Osteoblast (primary cell): Measurements from ENCODE around the gene ABHD1. TPM values are rescaled to one million over a fixed set of nuclear protein-coding genes. Genes with fewer than 3 reads are reported as not detected.

Source experiments
- DNase-seq: peaks from one replicate; pipeline ENCODE4 v3.0.0; 2011; ENCODE audit warnings: low spot score, mixed read lengths; ENCODE audit not compliant: insufficient read length; ENCODE audit errors: missing footprints
- H2AFZ ChIP-seq: 2 replicates; pipeline ENCODE4 v1.6.0; 2011; ENCODE audit warnings: mild to moderate bottlenecking, low read length
- H3K27ac ChIP-seq: 2 replicates; pipeline ENCODE4 v1.5.1; 2011; ENCODE audit warnings: mild to moderate bottlenecking, low read depth, low read length, moderate library complexity
- H3K27me3 ChIP-seq: 2 replicates; pipeline ENCODE4 v1.6.0; 2012; ENCODE audit warnings: mild to moderate bottlenecking, control low read depth, inconsistent platforms, low read length, moderate library complexity; ENCODE audit not compliant: insufficient read depth
- H3K36me3 ChIP-seq: 2 replicates; pipeline ENCODE4 v1.5.1; 2011; ENCODE audit warnings: mild to moderate bottlenecking, low read length, control low read depth, moderate library complexity; ENCODE audit not compliant: insufficient read depth
- H3K4me1 ChIP-seq: 2 replicates; pipeline ENCODE4 v1.5.1; 2011; ENCODE audit warnings: mild to moderate bottlenecking, low read length, control low read depth, moderate library complexity; ENCODE audit not compliant: insufficient read depth
- H3K4me2 ChIP-seq: 2 replicates; pipeline ENCODE4 v1.6.0; 2011; ENCODE audit warnings: mild to moderate bottlenecking, low read length; ENCODE audit not compliant: insufficient read depth
- H3K4me3 ChIP-seq: fragments of 200-600 bp; sonication (generic); 3 replicates; pipeline ENCODE4 v1.5.1; 2012; ENCODE audit warnings: mild to moderate bottlenecking, low read length, inconsistent platforms; ENCODE audit not compliant: insufficient read depth
- H3K79me2 ChIP-seq: 2 replicates; pipeline ENCODE4 v1.6.0; 2012; ENCODE audit warnings: mild to moderate bottlenecking, low read length, control low read depth, inconsistent platforms; ENCODE audit not compliant: insufficient read depth
- H3K9me3 ChIP-seq: 2 replicates; pipeline ENCODE4 v1.5.1; 2011; ENCODE audit warnings: low read depth, low read length, control low read depth
- H4K20me1 ChIP-seq: 2 replicates; pipeline ENCODE4 v1.6.0; 2012; ENCODE audit warnings: mild to moderate bottlenecking, low read length, control low read depth; ENCODE audit not compliant: insufficient read depth
- CTCF ChIP-seq: IDR thresholded peaks from 2 replicates; pipeline ENCODE4 v1.5.1; 2011; ENCODE audit warnings: mild to moderate bottlenecking, low read depth, low read length, moderate library complexity; ENCODE audit errors: extremely low read depth
- total RNA-seq: library from RNA; depleted of rRNA; stranded (reverse); fragments of >200 nt; gene quantifications from 2 replicates; pipeline ENCODE4 v1.2.3, GENCODE V29; 2012

ABHD1 gene
- total RNA-seq, 1 donor, result under 0.01 TPM

GRCh38 chr2:27083410-27084296 lies 40.0 kb upstream of the ABHD1 start:
- H3K27me3 ChIP-seq, result no peaks in the 10 kb centered on the region

GRCh38 chr2:27084297-27085061 lies 39.1 kb upstream of the ABHD1 start:
- no peaks in the 10 kb centered on the region for H3K27me3 ChIP-seq
- H2AFZ ChIP-seq, result no peak overlapping the region
- no peak overlapping the region for H3K4me2 ChIP-seq
- H3K4me3 ChIP-seq, result no peak overlapping the region
- peaks cover 25% of the 10 kb centered on the region for H3K4me1 ChIP-seq
- H3K79me2 ChIP-seq, result peaks cover 26% of the 10 kb centered on the region
- peak; percentile 80 for DNase-seq
- H3K27ac ChIP-seq, result no peak overlapping the region
- peaks cover 27% of the 10 kb centered on the region for H3K36me3 ChIP-seq
- H4K20me1 ChIP-seq, result peaks cover 33% of the 10 kb centered on the region
- no peaks in the 10 kb centered on the region for H3K9me3 ChIP-seq
- TF ChIP-seq CTCF, result no peak

More at GRCh38 chr2:27083410-27084296, 40.0 kb upstream of the ABHD1 start:
- Histone ChIP-seq H3K4me2 (no peak overlapping the region), H3K79me2 (peaks cover 34% of the 10 kb centered on the region), H3K4me1 (peaks cover 27% of the 10 kb centered on the region), H2AFZ (no peak overlapping the region), H3K4me3 (no peak overlapping the region), H4K20me1 (peaks cover 33% of the 10 kb centered on the region), H3K27ac (no peak overlapping the region), H3K9me3 (no peaks in the 10 kb centered on the region), H3K36me3 (peaks cover 27% of the 10 kb centered on the region)
- no peak for TF ChIP-seq CTCF
- DNase-seq, result peak; percentile 77

- Histone ChIP-seq H3K4me2 (peak overlapping the region; percentile 79), H3K9me3 (no peaks in the 10 kb centered on the region), H3K4me1 (peaks cover 19% of the 10 kb centered on the region), H2AFZ (no peak overlapping the region), H4K20me1 (peaks cover 29% of the 10 kb centered on the region), H3K27me3 (no peaks in the 10 kb centered on the region), H3K79me2 (peaks cover 19% of the 10 kb centered on the region), H3K4me3 (peak overlapping the region; percentile 73), H3K36me3 (peaks cover 27% of the 10 kb centered on the region), H3K27ac (peak overlapping the region; percentile 17)
- TF ChIP-seq CTCF, result no peak
- DNase-seq, result peak; percentile 81
Measured at GRCh38 chr2:27085062-27085672, 38.4 kb upstream of the ABHD1 start.
